ENCODE measurements around the gene SATB2.

GRCh38 chr2:199302851-199303250 is 154.9 kb downstream of the SATB2 start:
- TF ChIP-seq CTCF (IDR thresholded peaks at IDR 0.05) = no peak
- TF ChIP-seq POLR2A (IDR thresholded peaks at IDR 0.05) = no peak

Data from right lobe of liver (tissue), 4 donors.